Measurements from ENCODE around the gene RAI14. TPM values are rescaled to one million over a fixed set of nuclear protein-coding genes. Genes with fewer than 3 reads are reported as not detected.
A peak's percentile ranks its signal among the peaks of the same experiment; 100 is the strongest.

RAI14 gene
- total RNA-seq, 2 experiments from 2014 or later = 1.1 to 2.3 TPM

DNA sequence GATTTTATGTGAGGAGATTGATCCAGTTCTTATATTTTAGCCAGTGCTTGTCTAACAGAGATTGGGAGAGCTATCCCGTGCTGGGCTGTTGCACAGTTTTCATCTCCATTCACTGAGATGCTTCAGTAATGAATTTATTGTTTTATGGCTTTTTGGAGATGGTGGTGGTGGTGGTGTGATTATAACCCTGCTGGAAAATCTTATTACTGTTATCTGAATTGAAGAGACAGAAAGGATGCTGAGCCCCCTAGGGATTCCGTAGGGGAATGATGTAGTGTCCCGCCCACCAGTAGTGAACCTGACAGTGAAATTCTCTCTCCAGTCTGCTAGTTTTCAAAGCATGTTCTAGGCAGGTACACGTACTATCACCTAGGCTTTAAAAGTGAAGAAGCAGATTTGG, 1.9 kb downstream of the RAI14 start:
- TF ChIP-seq, protein P1, sequence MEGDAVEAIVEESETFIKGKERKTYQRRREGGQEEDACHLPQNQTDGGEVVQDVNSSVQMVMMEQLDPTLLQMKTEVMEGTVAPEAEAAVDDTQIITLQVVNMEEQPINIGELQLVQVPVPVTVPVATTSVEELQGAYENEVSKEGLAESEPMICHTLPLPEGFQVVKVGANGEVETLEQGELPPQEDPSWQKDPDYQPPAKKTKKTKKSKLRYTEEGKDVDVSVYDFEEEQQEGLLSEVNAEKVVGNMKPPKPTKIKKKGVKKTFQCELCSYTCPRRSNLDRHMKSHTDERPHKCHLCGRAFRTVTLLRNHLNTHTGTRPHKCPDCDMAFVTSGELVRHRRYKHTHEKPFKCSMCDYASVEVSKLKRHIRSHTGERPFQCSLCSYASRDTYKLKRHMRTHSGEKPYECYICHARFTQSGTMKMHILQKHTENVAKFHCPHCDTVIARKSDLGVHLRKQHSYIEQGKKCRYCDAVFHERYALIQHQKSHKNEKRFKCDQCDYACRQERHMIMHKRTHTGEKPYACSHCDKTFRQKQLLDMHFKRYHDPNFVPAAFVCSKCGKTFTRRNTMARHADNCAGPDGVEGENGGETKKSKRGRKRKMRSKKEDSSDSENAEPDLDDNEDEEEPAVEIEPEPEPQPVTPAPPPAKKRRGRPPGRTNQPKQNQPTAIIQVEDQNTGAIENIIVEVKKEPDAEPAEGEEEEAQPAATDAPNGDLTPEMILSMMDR (IDR thresholded peaks at IDR 0.05) = no peak
- Mint-ChIP-seq H3K27ac (no peak overlapping the region), H3K27me3 (peaks cover 54% of the 10 kb centered on the region), H3K4me1 (ENCODE audit: low read depth) (peaks cover 19% of the 10 kb centered on the region), H3K36me3 (ENCODE audit: low read depth) (no peaks in the 10 kb centered on the region), H3K9me3 (no peaks in the 10 kb centered on the region), H3K4me3 (peak overlapping the region; percentile 57)
- ChIA-PET POLR2A (no interaction called here), CTCF (no interaction called here)
- DNase-seq (no peak), ATAC-seq (no peak)
- intact Hi-C loops (cut with micrococcal nuclease) = no loop called here

DNA sequence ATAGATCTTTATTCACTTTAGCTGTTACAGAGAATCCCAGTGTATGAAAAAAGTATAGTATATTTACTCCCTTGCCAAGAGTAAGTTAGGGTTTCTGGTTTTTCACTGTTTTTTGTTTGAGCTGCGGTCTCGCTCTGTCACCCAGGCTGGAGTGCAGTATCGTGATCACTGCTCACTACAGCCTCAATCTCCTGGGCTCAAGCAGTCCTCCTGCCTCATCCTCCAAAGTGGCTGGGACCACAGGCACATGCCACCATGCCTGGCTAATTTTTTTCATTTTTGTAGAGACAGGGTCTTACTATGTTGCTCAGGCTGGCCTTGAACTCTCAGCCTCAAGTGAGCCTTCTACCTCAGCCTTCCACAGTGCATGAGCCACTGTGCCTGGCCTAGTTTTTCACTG, 3.0 kb downstream of the RAI14 start:
- intact Hi-C loops (cut with micrococcal nuclease) = no loop called here
- no peak overlapping the region for H3K4me3 Mint-ChIP-seq
- ChIA-PET POLR2A (no interaction called here), CTCF (no interaction called here)
- H3K27me3 Mint-ChIP-seq = peaks cover 52% of the 10 kb centered on the region
- TF ChIP-seq, protein P1 (IDR thresholded peaks at IDR 0.05) = no peak
- peaks cover 19% of the 10 kb centered on the region for H3K4me1 Mint-ChIP-seq (ENCODE audit: low read depth)
- ATAC-seq = no peak
- no peaks in the 10 kb centered on the region for H3K9me3 Mint-ChIP-seq
- H3K27ac Mint-ChIP-seq = no peak overlapping the region
- H3K36me3 Mint-ChIP-seq (ENCODE audit: low read depth) = no peaks in the 10 kb centered on the region
- DNase-seq = no peak

DNA sequence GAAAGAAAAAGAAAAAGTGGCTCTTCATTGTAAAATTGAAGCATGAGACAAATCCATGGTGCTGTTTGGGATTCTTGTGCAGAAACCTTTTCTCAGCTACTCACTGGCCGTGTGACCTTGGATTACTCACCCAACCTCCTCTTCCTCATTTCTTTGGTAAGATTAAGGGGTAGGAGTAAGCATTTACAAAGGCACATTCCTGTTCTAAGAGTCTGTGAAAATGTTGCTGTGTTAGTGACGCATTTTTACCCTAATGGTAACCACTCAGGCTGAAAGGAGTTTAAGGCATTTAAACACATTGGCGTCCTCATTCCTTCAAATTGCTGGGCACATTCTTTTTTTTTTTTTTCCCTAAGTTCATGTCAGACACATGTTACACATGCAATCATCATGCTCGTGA, 4.3 kb downstream of the RAI14 start:
- TF ChIP-seq, protein P1 (IDR thresholded peaks at IDR 0.05) = no peak
- peaks cover 42% of the 10 kb centered on the region for H3K27me3 Mint-ChIP-seq

DNA sequence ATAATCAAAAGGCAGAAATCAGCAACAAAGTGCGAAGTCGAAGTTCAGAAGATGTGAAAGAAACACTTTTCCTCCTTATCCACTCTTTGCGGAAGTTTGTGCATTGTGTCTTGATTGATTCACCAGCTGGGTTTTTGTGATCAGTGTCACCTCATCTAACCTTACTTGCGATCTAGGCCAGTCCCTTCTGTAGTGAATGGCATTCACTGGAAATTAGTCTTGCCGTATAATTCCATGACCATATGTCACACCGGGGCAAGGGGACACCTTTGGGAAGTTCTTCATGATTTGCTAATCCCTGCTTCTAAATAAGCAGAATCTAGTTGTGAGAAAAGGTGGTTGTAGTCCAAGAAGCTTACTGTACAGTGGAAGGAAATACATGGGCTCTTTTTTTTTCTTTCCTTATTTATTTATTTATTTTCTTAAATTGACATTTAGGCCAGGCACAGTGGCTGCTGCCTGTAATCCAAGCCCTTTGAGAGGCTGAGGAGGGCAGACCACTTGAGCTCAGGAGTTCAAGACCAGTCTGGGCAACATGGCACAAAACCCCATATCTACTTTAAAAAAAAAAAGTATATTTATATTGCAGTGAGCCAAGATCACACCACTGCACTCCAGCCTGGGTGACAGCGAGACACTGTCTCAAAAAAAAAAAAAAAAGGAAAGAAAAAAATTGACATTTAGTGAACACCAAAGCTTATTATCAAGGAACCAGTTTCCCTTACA, 7.8 kb downstream of the RAI14 start:
- no peak for DNase-seq
- Mint-ChIP-seq H3K4me3 (no peak overlapping the region), H3K36me3 (ENCODE audit: low read depth) (no peaks in the 10 kb centered on the region), H3K27ac (no peak overlapping the region), H3K27me3 (peaks cover 23% of the 10 kb centered on the region), H3K9me3 (no peaks in the 10 kb centered on the region), H3K4me1 (ENCODE audit: low read depth) (no peaks in the 10 kb centered on the region)
- ATAC-seq = no peak
- TF ChIP-seq, protein P1 (IDR thresholded peaks at IDR 0.05) = no peak
- intact Hi-C loops (cut with micrococcal nuclease) = no loop called here
- POLR2A ChIA-PET = no interaction called here
- CTCF ChIA-PET = no interaction called here

More for the DNA sequence above, 4.3 kb downstream of the RAI14 start:
- Mint-ChIP-seq H3K4me1 (ENCODE audit: low read depth) (peaks cover 15% of the 10 kb centered on the region), H3K36me3 (ENCODE audit: low read depth) (no peaks in the 10 kb centered on the region), H3K9me3 (no peaks in the 10 kb centered on the region), H3K27ac (no peak overlapping the region), H3K4me3 (no peak overlapping the region)
- DNase-seq = no peak
- no peak for ATAC-seq
- POLR2A ChIA-PET = no interaction called here
- intact Hi-C loops (cut with micrococcal nuclease) = no loop called here
- CTCF ChIA-PET = no interaction called here

DNA sequence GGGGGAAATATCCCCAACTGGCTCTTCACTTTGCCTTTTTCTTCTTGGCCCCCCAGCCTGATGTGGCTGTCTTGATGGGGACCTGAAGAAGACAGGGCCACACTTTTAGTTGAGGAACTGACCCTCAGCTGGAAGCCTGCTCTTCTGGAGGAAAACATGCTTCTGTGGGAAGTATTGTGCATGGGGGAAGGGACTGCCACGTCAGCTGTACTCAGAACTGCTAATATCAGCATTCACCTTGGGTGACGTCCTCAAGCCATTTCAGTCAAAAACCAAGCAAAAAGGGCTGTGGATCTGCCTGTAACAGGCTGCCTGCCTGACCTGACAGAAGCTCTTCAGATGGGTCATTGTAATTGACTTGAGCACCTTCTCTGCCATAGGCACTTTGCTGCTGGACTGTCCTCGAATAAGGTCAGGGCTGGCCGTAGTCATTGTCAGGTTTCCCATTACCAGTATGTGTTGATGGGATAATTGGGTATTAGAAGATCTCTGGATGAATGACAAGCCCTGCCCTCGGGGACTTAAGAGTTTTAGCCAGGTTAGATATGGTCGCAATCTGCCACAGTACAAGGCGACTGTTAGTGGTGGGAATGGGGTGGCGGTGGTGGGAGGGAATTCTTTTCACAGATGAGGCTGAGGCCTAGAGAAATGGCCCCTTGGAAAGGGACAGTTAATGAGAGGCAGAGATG, 10.4 kb downstream of the RAI14 start:
- CTCF ChIA-PET = no interaction called here
- peaks cover 10% of the 10 kb centered on the region for H3K27me3 Mint-ChIP-seq
- intact Hi-C loops (cut with micrococcal nuclease) = no loop called here
- no peaks in the 10 kb centered on the region for H3K36me3 Mint-ChIP-seq (ENCODE audit: low read depth)
- H3K4me3 Mint-ChIP-seq = no peak overlapping the region
- POLR2A ChIA-PET = no interaction called here
- ATAC-seq (no peak), DNase-seq (no peak)
- H3K4me1 Mint-ChIP-seq (ENCODE audit: low read depth) = no peaks in the 10 kb centered on the region
- TF ChIP-seq, protein P1 (IDR thresholded peaks at IDR 0.05) = no peak
- no peak overlapping the region for H3K27ac Mint-ChIP-seq
- H3K9me3 Mint-ChIP-seq = no peaks in the 10 kb centered on the region

Measured in activated CD8-positive, alpha-beta T cell treated with anti-CD3 and anti-CD28 coated beads for 36 hours (primary cell).